Activated CD4-positive, alpha-beta T cell treated with anti-CD3 and anti-CD28 coated beads, Interleukin-2, amount 50 U/mL, for 48 hours (primary cell): ENCODE data around the gene SS18L1.
A peak's percentile ranks its signal among the peaks of the same experiment; 100 is the strongest.
"Not testable (repeated sequence)": the region's sequence is repeated elsewhere in the genome, so short reads cannot be mapped to it uniquely, and the experiment has no call there.

ENCODE experiments used
- DNase-seq, 2 experiments: peaks; one replicate each; pipeline ENCODE4 v3.0.0-alpha.2; 2020

The SS18L1 gene

GRCh38 chr20:62138912-62139311 lies 4.7 kb upstream of the SS18L1 start:
- no peak for DNase-seq

GRCh38 chr20:62139636-62140035 lies 3.9 kb upstream of the SS18L1 start:
- no peak for DNase-seq

GRCh38 chr20:62141043-62141396 lies 2.5 kb upstream of the SS18L1 start:
- DNase-seq = no peak

- DNase-seq = peak; percentile 35 to 53
Observed at GRCh38 chr20:62141397-62142251, 1.9 kb upstream of the SS18L1 start.

GRCh38 chr20:62142252-62143080 lies 1.1 kb upstream of the SS18L1 start:
- peak in 1 of 2 experiments; percentile 24 for DNase-seq

GRCh38 chr20:62143957-62144825 lies 622 bp downstream of the SS18L1 start:
- peak; percentile 70 to 75 for DNase-seq

GRCh38 chr20:62145688-62146018 lies 2.1 kb downstream of the SS18L1 start:
- no peak for DNase-seq

- no peak for DNase-seq
Observed at GRCh38 chr20:62146019-62146755, 2.6 kb downstream of the SS18L1 start.

- no peak for DNase-seq
Observed at GRCh38 chr20:62147125-62147524, 3.6 kb downstream of the SS18L1 start.

- DNase-seq = no peak
Observed at GRCh38 chr20:62147528-62147927, 4.0 kb downstream of the SS18L1 start.

- DNase-seq = not testable (repeated sequence)
Observed at GRCh38 chr20:62148383-62148782, 4.8 kb downstream of the SS18L1 start.

GRCh38 chr20:62148908-62149314 lies 5.3 kb downstream of the SS18L1 start:
- no peak for DNase-seq

- no peak for DNase-seq
Observed at GRCh38 chr20:62149532-62150309, 6.2 kb downstream of the SS18L1 start.

- no peak for DNase-seq
Observed at GRCh38 chr20:62150310-62150575, 6.7 kb downstream of the SS18L1 start.

- no peak for DNase-seq
Observed at GRCh38 chr20:62151225-62151624, 7.7 kb downstream of the SS18L1 start.

- no peak for DNase-seq
Observed at GRCh38 chr20:62151835-62152364, 8.3 kb downstream of the SS18L1 start.

- no peak for DNase-seq
Observed at GRCh38 chr20:62155428-62156253, 12.1 kb downstream of the SS18L1 start.

- DNase-seq = no peak
Observed at GRCh38 chr20:62156254-62156556, 12.6 kb downstream of the SS18L1 start.

- DNase-seq = peak; percentile 79 to 82
Observed at GRCh38 chr20:62156592-62157386, 13.2 kb downstream of the SS18L1 start.
